GM20431 (cell line): Measurements from ENCODE around the gene PNKP.

Source experiments
- in situ Hi-C: fragments of 300-500 bp; cut with MseI, MboI; formaldehyde crosslinking; loops from one replicate; pipeline ENCODE4 v1.15.0; 2020; ENCODE audit warnings: low sequenced_read_pairs; ENCODE audit not compliant: unreplicated experiment

Gene PNKP

DNA sequence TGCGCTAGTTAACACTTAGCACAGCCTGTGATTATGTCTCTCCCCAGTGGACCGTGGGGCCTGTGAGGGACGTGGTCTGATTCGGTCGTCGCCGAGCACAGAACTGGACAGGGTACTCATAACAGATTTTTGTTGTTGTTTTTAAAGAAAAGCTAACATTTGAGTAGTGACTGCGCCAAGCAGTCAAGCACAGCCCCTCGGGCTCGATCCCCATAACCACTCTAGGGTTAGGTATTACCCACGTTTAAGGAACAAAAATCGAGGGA is 17.2 kb downstream of the PNKP start:
- in situ Hi-C loops: no loop called here

DNA sequence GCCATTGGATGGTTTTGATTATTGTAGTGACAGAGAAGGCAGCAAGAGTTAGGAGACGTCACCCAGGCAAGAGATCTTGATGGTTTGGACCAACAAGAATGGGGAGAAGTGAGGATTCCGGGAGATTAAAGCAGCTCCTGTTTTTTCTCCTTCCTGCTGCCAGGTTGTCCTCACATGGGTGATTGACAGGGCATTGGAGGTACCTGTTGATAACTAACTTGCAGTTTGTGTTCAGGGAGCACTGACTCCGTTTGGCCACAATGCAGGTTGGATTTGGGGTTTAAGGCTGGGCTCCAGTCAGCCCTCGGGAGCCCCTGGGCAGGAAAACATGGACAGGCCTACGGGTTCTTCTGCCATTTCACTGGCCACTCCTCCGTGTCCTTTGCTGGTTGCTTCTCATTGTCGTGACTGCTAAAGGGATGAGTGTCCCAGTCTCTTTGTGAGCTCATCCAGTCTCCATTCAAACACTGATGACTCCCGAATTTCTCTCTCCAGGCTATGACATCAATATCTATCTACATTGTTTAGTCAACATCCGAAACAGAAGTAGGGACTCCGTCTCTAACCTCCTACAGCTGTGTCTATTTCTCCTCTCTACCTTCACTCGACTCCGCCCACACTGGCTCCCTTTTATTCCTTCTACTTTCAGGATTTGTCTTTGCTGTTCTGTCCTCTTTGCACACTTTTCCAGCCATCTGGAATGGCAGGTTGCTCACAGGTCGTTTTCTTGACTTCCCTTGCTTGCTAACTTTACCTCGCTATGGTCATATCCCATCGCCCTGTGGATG is 17.7 kb downstream of the PNKP start:
- in situ Hi-C loops: no loop called here

DNA sequence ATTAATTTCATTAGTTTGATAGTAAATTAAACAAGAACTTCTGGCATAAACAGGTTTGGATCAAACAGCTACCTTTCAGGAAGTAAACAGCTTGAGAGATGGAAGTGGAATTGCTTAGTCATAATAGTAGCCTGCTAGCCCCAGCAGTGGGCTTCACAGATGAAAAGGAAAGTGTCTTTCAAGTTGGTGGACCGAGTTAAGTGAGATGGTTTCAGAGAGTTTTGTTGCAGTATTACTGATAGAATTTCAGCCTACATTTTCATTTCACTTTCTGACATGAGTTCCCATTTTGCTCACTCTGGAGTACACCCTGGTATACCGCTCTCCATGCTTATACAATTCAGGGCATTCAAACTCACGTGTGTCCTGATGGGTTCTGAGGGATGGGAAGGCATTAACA is 18.4 kb downstream of the PNKP start:
- in situ Hi-C loops: no loop called here

DNA sequence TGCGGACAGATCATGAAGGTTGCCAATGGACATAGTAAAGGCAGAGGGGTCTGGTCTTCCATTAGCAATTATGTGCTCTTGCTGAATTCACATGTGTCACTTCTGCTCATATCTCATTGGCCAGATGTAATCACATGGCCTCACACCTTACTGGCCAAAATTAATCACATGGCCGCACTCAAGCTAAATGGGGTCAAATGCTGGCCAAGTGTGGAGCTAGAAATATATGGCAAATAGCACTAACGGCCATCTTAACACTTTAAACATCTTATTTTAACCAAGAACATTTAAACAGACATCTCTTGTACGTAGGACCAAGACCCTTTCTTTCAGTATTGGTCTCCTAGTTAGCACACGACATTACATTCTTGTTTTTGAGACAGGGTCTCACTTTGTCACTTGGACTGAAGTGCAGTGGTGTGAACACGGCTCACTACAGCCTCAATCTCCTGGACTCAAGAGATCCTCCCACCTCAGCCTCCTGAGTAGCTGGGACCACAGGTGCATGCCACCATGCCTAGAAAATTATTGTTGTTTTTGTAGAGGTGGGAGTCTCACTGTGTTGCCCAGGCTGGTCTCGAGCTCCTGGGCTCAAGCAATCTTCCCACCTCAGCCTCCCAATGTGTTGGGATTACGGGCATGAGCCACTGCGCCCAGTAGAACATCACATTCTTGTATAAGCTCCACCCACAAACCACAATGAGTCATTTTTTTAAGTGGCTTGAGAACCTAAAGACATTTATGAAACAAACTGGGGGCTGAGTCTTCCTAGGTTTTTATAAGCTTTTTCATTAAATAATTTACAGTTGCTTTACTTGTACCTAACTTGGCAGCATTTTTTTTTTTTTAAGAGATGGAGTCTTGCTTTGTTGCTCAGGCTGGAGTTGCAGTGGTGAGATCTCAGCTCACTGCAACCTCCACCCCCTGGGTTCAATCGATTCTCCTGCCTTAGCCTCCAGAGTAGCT is 19.4 kb downstream of the PNKP start:
- in situ Hi-C loops: no loop called here

DNA sequence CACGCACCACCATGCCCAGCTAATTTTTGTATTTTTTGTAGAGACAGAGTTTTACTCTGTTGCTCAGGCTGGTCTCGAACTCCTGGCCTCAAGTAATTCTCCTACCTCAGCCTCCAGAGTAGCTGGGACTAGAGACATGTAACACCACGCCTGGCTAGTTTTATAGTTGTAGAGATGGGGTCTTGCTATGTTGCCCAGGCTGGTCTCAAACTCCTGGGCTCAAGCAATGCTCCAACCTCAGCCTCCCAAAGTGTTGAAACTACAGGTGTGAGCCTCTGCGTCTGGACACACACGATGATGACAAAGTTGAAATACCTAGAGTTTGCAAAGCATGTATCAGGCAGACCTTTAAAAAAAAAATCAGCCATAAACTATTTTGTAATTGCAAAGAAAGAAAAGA is 21.0 kb downstream of the PNKP start:
- in situ Hi-C loops: no loop called here

DNA sequence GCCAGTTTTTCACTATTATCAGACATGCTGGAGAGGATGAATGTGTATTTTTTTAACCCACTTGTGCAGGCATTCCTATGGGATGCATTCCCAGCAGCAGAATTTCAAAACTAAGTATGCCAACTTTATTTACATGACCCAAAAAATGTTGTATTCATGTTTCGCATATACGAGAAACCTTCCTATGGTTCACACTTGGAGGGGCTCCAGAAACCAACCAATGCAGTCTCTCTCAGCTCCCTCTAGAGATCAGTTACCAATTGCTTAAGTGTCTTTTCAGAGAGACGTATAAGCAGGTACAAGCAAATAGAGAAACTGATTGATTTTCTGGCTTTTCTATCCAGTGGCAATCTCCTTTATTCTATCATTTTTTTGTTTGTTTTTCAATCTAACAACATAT is 22.0 kb downstream of the PNKP start:
- in situ Hi-C loops: no loop called here

DNA sequence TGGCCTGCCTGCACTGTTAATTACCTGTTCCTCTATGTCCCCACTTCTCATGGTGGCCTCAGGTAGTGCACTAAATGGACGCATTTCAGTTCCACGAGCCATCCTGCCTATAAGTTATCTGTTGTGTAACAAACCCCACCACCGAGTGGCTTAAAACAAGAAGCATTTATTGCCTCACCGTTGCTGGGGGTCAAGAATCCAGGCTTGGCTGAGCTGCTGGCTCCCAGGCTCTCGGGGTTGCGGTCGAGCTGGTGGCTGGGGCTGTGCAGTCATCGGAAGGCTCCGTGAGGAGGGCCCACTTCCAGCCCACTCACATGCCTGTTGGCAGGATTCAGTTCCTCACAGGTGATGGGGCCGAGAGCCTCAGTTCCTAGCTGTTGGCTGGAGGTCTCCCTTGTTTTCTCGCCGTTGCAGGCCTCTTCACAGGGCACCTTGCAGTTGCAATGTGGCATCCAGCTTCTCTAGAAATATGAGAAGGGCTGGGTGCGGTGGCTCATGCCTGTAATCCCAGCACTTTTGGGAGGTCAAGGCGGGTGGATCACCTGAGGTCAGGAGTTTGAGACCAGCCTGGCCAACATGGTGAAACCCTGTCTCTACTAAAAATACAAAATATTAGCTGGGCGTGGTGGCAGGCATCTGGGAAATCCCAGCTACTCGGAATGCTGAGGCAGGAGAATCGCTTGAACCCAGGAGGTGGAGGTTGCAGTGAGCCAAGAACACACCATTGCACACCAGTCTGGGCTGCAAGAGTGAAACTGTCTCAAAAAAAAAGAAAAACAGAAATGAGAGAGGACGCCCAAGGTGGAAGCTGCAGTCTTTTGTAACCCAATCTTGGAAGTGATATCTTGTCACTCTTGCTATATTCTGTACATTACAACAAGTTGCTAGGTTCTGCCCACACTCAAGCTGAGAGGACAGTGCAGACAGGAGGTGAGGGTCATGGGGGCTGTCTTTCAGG is 23.0 kb downstream of the PNKP start:
- in situ Hi-C loops: no loop called here

DNA sequence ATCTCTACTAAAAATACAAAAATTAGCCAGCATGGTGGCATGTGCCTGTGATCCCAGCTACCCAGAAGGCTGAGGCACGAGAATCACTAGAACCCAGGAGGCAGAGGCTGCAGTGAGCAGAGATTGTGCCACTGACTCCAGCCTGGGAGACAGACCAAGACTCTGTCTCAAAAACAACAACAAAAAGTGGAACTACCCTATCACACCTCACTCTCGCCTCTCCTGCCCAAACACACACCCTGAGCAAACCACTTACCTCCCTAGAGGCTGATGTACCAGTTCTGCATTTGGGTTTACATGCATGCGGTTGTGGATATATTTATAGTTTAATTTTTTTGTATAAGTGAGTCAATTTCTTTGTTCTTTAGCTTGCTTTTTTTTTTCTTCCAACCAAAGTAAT is 24.1 kb downstream of the PNKP start:
- in situ Hi-C loops: no loop called here

DNA sequence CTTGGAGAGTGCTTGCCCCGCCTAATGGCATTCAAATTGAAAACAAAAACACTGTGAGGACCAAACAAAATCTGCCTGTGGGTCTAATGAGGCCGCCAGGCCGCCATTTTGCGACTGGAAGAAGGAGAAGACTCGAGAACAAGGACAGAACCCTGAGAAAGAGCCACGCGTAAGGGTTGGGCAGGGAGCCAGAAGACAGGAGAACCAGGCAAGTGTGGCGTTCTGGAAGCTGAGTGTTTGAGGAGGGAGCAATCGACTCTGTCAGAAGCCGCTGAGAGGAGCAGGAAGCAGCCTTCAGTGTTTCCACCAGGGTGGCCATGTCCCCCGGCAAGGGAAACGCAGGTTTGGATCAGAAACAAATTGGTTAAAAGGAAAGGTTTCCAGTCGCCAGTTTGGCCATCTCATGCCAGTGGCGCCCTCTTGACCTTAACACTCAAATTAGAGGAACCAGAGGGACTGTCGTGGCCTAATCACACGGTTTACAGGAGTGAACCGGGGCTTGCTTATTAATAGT is 26.6 kb downstream of the PNKP start:
- in situ Hi-C loops: no loop called here

DNA sequence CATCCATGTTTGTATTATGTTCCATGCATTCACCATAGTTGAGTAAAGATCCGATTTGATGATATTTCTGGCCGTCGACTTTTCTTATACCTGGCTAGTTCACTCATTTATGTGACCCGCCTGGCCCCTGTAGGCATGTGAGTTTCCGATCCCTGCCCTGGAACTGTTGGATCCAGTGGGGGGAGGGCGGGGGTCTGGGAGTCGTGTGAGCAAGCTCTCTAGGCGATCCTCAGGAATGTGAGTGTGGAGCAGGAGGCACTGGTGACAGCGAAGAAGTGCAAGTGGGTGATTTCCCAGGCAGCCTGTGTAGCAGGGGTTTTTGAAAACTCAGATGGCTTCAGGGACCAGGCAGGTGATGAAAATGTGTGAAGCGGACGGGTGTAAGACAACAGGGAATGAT is 27.1 kb downstream of the PNKP start:
- in situ Hi-C loops: no loop called here

DNA sequence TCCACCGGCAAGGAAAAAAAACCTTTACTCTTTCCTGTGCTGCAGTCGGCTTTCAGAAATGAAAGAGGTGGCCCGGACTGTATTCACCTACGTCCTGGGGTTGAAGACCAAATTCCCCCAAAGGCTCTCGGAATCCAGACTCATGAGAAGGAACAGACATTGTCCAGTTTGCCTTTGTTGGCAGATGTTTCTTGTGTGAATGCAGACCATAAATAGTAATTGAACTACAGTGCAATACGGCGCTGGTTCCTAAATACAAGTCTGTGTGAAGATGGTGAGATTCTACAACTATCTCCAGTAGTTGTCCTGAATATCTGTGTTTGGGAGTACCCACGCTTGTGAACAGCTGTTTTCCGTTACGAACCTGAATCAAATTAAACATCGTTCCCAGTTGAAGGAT is 27.7 kb downstream of the PNKP start:
- in situ Hi-C loops: no loop called here

DNA sequence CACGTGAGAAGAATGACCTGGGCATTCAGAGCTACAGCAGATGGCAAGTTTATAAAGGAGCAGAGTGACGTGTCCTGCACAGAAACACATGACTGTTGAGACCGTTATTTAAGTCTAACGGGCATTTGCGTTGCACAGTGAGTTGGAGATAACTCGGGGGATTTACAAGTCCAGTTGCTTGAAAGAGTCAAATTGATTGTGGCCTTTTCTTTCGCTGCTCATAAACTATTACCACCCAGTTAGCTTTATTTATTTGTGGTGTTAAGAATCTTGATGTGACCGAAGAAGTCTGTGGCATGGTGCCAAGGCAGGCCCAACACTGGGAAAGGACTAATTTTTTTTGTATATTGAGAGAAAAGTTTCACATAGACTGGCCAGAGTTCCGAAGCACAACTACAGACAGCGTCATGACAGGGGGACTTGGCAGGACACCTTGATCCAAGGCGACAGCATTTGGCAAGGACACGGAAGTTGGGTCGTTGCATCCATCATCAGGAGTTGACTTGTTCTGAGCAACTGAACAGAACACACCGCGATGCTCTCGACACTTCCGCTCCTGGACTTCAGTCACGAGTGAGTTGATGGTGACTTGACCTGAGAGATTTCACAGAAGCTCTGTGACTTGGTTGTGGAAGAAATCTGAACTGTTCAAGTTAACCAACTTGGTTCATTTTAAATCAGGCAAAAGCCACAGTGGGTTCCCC is 28.3 kb downstream of the PNKP start:
- in situ Hi-C loops: no loop called here

DNA sequence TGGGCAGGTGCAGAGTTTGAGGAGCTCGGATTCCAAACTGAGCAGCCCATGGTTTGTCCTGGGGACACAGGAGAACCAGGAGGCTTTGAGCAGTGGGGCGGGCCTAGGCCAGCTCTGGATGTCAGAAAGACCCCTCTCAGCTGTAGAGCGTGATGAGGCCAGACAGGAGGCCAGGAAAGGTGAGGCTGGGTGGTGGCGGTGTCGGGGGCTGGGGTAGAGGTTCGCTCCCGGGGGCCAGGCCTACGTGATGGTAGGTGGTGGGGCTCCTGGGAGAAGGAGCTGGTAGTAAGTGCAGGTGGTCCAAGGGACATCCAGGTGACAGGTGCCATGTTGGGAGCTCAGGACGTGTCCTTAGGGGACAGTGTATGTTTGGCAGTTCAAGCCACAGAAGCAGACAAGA is 30.0 kb downstream of the PNKP start:
- in situ Hi-C loops: no loop called here

DNA sequence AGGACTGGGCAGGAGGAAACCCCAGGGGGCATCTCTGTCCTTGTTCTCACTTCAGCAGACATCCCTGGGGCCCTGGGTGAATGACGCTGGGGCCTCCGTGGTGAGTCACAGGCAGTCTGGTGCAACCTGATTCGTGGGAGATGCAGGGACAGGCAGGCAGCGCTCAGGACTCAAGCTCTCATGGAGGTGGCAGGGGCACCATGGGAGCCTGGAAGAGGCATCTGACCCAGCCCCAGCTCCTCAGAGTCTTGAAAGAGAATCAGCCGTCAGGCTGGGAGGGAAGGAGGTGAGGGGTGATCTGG is 30.4 kb downstream of the PNKP start:
- in situ Hi-C loops: no loop called here

DNA sequence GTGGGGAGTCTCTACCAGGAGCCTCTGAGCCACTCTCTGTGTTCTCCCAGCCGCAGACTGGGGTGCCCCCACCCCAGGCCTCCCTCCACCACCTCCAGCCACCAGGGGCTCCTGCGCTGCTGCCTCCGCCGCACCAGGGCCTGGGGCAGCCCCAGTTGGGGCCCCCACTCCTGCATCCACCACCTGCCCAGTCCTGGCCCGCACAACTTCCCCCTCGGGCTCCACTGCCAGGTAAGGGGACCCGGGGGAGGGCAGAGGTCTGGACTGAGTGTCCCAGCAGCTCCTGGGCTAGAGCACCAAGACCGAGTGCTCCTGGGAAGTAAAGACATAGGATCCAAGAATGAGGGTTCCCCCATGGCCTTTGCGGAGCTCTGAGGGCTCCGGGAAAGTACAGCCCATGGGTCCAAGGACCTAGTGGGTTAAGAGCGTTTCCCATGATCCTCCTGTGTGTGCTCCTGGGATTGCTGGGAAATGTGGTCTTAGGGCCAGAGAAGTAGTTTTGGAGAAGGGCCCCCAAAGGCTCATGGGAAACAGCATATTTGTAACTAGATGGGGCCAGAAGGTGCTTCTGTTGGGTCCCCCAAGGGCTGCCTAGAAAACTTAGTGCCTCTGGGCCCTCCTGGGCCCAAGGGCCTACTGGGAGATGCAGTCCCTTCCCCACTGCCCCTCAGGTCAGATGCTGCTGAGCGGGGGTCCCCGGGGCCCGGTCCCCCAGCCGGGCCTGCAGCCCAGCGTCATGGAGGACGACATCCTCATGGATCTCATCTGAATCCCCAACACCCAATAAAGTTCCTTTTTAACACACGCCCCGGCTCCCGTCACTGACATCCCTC is 31.0 kb downstream of the PNKP start:
- in situ Hi-C loops: no loop called here

DNA sequence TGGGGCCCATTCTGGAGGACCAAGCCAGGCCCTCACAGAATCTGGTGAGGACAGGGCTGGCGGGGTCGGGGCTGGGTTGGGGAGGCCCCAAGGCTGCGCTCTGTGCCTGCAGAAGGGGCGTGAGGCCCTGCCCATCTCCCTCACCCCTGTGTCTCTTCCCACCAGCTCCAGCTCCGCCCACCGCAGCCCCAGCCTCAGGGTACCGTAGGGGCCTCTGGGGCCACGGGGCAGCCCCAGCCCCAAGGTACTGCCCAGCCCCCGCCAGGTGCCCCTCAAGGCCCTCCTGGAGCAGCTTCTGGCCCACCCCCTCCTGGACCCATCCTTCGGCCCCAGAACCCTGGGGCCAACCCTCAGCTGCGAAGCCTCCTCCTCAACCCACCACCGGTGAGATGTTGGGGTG is 31.8 kb downstream of the PNKP start:
- in situ Hi-C loops: no loop called here

DNA sequence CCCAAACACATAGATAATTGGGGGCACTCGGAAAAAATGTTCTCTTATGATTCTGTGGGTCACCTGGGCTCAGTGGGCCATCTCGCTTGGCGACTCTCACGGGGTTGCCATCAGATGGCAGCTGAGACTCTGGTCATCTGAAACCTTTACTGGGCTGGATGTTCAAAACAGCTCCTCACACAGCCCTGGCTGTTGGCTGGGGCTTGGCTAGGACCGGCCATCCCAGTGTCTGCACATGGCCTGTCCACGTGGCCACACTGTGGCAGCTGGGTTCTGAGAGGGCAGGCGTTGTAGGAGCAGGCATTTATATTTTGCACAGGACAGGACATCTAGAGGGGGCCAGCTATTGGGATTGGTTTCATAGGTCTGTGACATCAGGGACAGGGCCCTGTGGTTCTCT is 33.8 kb downstream of the PNKP start:
- in situ Hi-C loops: no loop called here

DNA sequence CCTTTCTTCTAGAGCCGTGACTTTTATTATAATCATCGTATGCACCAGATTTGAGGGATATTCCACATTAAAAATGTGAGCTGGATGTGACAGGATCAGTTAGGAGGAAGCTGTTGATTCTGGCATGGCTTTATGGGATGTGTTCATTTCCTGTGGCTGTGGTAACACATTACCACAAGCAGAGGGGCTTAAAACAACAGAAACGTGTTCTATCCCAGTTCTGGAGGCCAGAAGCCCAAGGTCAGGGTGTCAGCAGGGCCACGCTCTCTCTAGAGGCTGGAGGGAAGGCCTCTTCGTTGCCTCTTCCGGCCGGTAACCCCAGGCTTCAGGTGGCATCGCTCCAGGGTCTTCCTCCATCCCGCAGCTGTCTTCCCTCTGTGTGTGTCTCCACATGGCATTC is 34.8 kb downstream of the PNKP start:
- in situ Hi-C loops: no loop called here

DNA sequence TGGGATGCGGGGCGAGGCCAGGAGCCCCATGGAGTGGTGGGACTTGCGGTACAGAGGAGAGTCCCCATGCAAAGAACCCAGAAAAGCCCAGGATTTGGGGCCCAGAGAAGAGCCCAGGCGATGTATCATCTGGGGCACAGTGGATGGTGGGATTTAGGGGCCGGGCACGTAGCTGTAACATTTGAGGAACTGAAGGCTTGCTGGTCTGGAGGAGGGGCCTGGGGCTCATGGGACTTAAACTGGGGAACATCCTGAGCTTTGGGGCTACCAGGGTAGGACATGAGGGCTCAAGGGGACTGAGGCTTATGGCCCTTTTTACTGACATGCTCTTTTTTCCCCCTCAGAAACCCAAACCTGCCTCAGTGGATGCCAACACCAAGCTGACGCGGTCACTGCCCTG is 35.8 kb downstream of the PNKP start:
- in situ Hi-C loops: no loop called here
